ENCODE data around the gene WDR41.
"Not testable (repeated sequence)": the region's sequence is repeated elsewhere in the genome, so short reads cannot be mapped to it uniquely, and the experiment has no call there.

Gene WDR41

DNA sequence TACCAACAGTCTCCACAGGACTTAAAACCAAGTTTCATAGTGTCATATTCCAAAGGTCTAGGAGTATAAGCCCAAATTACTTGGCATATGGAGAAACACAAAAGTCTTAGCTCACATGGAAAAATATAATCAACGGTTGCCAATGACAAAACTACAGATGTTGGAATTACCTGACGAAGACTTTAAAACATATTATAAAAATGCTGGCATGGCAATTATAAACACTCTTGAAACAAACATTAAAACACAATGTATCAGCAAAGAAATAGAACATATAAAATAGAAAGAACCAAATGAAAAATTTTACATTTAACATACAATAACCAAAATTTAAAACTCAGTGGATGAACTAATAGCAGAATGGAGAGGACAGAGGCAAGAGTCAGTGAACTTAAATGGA lies 7.9 kb upstream of the WDR41 start:
- H3K36me3 ChIP-seq, result no peaks in the 10 kb centered on the region
- H3K27ac ChIP-seq, result no peak overlapping the region
- no peak for DNase-seq
- H3K4me1 ChIP-seq, result no peaks in the 10 kb centered on the region
- H3K4me3 ChIP-seq, result no peak overlapping the region
- no peaks in the 10 kb centered on the region for H3K9me3 ChIP-seq
- intact Hi-C loops (cut with DNase I; ENCODE audit: low total_unique reads), result no loop called here
- TF ChIP-seq, protein P1, sequence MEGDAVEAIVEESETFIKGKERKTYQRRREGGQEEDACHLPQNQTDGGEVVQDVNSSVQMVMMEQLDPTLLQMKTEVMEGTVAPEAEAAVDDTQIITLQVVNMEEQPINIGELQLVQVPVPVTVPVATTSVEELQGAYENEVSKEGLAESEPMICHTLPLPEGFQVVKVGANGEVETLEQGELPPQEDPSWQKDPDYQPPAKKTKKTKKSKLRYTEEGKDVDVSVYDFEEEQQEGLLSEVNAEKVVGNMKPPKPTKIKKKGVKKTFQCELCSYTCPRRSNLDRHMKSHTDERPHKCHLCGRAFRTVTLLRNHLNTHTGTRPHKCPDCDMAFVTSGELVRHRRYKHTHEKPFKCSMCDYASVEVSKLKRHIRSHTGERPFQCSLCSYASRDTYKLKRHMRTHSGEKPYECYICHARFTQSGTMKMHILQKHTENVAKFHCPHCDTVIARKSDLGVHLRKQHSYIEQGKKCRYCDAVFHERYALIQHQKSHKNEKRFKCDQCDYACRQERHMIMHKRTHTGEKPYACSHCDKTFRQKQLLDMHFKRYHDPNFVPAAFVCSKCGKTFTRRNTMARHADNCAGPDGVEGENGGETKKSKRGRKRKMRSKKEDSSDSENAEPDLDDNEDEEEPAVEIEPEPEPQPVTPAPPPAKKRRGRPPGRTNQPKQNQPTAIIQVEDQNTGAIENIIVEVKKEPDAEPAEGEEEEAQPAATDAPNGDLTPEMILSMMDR (IDR thresholded peaks at IDR 0.05), result no peak
- H3K27me3 ChIP-seq, result peaks cover 0 to 4% of the 10 kb centered on the region in 2 donors

DNA sequence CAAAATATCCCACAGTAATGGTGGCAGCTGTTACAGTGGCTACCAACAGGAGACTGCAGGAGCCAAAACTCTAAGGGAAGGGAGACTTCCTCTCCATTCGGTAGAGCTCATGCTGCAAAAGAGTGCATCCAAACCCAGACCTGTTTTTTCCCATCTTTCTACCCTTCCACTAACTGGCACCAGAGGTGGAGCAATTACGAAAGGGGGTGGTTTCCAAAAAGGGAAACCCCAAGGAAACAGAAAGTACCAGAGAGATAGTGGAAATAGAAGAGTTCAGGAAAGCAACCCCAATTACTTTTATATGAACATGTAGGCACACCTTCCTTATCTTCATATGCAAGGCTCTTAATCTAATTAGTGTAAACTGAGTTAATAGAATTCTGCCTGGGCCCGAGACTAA lies 7.3 kb upstream of the WDR41 start:
- Histone ChIP-seq H3K9me3 (no peaks in the 10 kb centered on the region), H3K4me1 (no peaks in the 10 kb centered on the region), H3K27me3 (peaks cover 0 to 4% of the 10 kb centered on the region in 2 donors), H3K27ac (no peak overlapping the region), H3K4me3 (no peak overlapping the region), H3K36me3 (no peaks in the 10 kb centered on the region)
- intact Hi-C loops (cut with DNase I; ENCODE audit: low total_unique reads), result no loop called here
- DNase-seq, result no peak
- TF ChIP-seq, protein P1 (IDR thresholded peaks at IDR 0.05), result no peak

DNA sequence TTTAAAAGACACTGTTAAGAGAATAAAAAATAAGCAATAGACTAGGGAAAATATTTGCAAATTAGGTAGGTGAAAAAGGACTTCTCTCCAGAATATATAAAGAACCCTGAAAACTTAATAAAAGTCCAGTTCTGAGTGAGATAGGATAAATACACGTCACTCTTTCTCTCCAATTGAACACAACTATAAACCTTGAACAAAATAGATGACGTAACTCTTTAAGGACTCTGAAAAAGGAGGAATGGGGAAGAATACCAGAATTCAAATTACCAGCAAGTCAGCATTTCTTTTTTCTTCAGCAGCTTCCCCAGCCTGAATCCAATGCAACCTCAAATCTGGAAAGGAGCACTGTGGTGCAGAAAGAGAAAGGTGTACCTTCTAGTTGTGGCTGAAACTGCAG lies 6.8 kb upstream of the WDR41 start:
- H3K4me1 ChIP-seq, result no peaks in the 10 kb centered on the region
- no peaks in the 10 kb centered on the region for H3K36me3 ChIP-seq
- H3K9me3 ChIP-seq, result no peaks in the 10 kb centered on the region
- TF ChIP-seq, protein P1 (IDR thresholded peaks at IDR 0.05), result no peak
- H3K27ac ChIP-seq, result no peak overlapping the region
- peaks cover 0 to 4% of the 10 kb centered on the region in 2 donors for H3K27me3 ChIP-seq
- no peak overlapping the region for H3K4me3 ChIP-seq
- no peak for DNase-seq
- intact Hi-C loops (cut with DNase I; ENCODE audit: low total_unique reads), result no loop called here

DNA sequence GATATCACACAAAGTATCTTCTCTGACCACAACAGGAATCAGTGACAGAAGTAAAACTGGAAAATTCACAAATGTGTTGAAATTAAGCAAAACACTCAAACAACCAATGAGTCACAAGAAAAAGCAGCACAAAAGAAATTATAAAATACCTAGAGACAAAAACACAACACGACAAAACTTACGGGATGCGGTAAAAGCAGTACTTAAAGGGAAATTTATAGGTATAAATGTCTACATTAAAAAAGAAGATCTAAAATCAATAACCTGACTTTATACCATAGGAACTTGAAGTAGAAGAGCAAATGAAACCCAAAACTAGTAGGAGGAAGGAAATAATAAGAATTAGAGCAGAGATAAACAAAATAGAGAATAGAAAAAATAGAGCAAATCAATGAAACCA lies 2.8 kb upstream of the WDR41 start:
- H3K36me3 ChIP-seq, result no peaks in the 10 kb centered on the region
- H3K9me3 ChIP-seq, result no peaks in the 10 kb centered on the region
- peaks cover 0 to 7% (median 3%) of the 10 kb centered on the region in 4 donors for H3K4me1 ChIP-seq
- intact Hi-C loops (cut with DNase I; ENCODE audit: low total_unique reads), result loop anchor here (5.0 kb wide), 2 partner anchors 353 to 418 kb away; no protein-coding TSS in a partner anchor
- no peak overlapping the region for H3K4me3 ChIP-seq
- peaks cover 0 to 4% of the 10 kb centered on the region in 2 donors for H3K27me3 ChIP-seq
- TF ChIP-seq, protein P1 (IDR thresholded peaks at IDR 0.05), result no peak
- no peak for DNase-seq
- H3K27ac ChIP-seq, result no peak overlapping the region

DNA sequence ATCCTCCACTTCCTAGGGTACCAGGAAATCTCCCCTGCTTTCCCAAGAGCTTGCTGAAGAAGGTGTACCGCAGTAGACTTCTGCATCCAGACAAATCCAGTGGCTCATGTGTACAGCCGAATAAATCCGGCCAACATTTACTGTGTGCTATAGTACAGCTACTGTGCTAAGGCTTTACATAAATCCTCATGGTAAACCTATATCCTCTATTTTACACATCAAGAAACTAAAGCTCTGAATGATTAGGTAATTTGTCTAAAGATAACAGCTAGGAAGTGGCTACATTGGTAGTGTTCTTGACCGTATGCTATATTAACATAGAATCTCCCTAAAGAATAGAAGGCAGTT lies 511 bp upstream of the WDR41 start:
- peak overlapping the region; percentile 86 to 92 for H3K4me3 ChIP-seq
- intact Hi-C loops (cut with DNase I; ENCODE audit: low total_unique reads), result loop anchor here (5.0 kb wide), 2 partner anchors 350 to 415 kb away; no protein-coding TSS in a partner anchor
- peak overlapping the region; percentile 96 to 97 for H3K27ac ChIP-seq

DNA sequence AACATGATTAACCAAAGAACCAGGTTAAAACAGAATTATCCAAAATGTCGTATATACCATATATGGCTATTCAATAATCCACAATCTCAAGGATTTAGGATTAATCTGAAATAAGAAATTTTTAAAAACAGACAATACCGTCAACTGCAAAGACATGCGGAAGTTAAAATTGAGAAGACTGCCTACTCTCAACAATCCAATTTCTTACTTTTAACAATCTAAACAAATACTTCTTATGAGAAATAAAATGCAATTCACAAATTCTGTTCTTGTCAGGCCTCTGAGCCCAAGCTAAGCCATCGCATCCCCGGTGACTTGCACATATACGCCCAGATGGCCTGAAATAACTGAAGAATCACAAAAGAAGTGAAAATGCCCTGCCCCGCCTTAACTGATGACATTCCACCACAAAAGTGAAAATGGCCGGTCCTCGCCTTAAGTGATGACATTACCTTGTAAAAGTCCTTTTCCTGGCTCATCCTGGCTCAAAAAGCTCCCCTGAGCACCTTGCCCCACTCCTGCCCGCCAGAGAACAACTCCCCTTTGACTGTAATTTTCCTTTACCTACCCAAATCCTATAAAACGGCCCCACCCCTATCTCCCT lies 1.3 kb downstream of the WDR41 start:
- H3K36me3 ChIP-seq, H3K9me3 ChIP-seq, DNase-seq, H3K27me3 ChIP-seq: not testable (repeated sequence)
- Histone ChIP-seq H3K4me3 (peak overlapping the region; percentile 86 to 92), H3K27ac (peak overlapping the region; percentile 96 to 97), H3K4me1 (peaks cover 0 to 24% (median 3%) of the 10 kb centered on the region in 4 donors)
- intact Hi-C loops (cut with DNase I; ENCODE audit: low total_unique reads), result loop anchor here (5.0 kb wide), 2 partner anchors 349 to 414 kb away; no protein-coding TSS in a partner anchor

More for the DNA sequence above, 511 bp upstream of the WDR41 start:
- peaks cover 0 to 5% (median 0%) of the 10 kb centered on the region in 3 donors for H3K36me3 ChIP-seq
- TF ChIP-seq, protein P1 (IDR thresholded peaks at IDR 0.05), result no peak
- DNase-seq, result no peak
- no peaks in the 10 kb centered on the region for H3K9me3 ChIP-seq
- H3K27me3 ChIP-seq, result peaks cover 0 to 4% of the 10 kb centered on the region in 2 donors
- H3K4me1 ChIP-seq, result peaks cover 0 to 15% (median 3%) of the 10 kb centered on the region in 4 donors
